ENCODE measurements around the gene MAP7. TPM values are rescaled to one million over a fixed set of nuclear protein-coding genes. Genes with fewer than 3 reads are reported as not detected.

Gene MAP7
- total and polyA plus RNA-seq, 2 donors (not counting 3 experiments of a cell fraction or from before 2014, with no cell fraction given) = 0.07 to 0.42 TPM

- Histone ChIP-seq H4K20me1 (replicated peaks; ENCODE audit: control insufficient read depth, extremely low read depth, insufficient read depth, low read length) (no peaks in the 10 kb centered on the region), H3K27ac (ENCODE audit: insufficient read depth, low read depth, low read length) (no peak overlapping the region), H3K4me1 (ENCODE audit: control insufficient read depth, extremely low read depth, insufficient read depth, low read length) (no peaks in the 10 kb centered on the region), H3K9ac (replicated peaks; ENCODE audit: extremely low read depth, insufficient read depth, low read length) (no peak overlapping the region), H3K9me3 (replicated peaks; ENCODE audit: control insufficient read depth, insufficient read depth, low read length) (no peaks in the 10 kb centered on the region), H3K36me3 (ENCODE audit: control insufficient read depth in 2 of 2, extremely low read depth in 1 of 2, insufficient read depth in 2 of 2, low read length in 2 of 2) (no peaks in the 10 kb centered on the region), H3K4me2 (ENCODE audit: insufficient read depth, low read length) (no peak overlapping the region), H3K9me1 (replicated peaks; ENCODE audit: control insufficient read depth, extremely low read depth, insufficient read depth, low read length) (no peaks in the 10 kb centered on the region), H3K27me3 (ENCODE audit: control insufficient read depth in 2 of 2, insufficient read depth in 2 of 2, low read length in 2 of 2) (peaks cover 7 to 10% of the 10 kb centered on the region in 2 experiments), H3K79me2 (ENCODE audit: control insufficient read depth, insufficient read depth, low read length) (no peaks in the 10 kb centered on the region), H3K4me3 (replicated peaks in 1 of 3; ENCODE audit: insufficient read depth in 1 of 3, low read depth in 1 of 3, low read length in 3 of 3) (no peak overlapping the region), H2AFZ (ENCODE audit: low read depth, low read length) (no peak overlapping the region)
- FAIRE-seq (no peak), DNase-seq (ENCODE audit: low read depth, low spot score) (no peak)
- dilution Hi-C loops (cut with MboI; ENCODE audit: extremely low pct_ligation_motif_present, low sequenced_read_pairs) (no loop called here), intact Hi-C loops (cut with micrococcal nuclease) (no loop called here)
- ChIA-PET POLR2A (interaction anchor here (0.7 kb wide), 1 partner anchor 9 kb away, joined by 3 read pairs; no protein-coding TSS in a partner anchor), CTCF (no interaction called here)
- BruUV-seq (replicated peaks) = no TSS peak
- TF ChIP-seq JUN (IDR thresholded peaks at IDR 0.05; ENCODE audit: borderline replicate concordance, insufficient read depth, insufficient read length, low read depth) (no peak), POLR2A (IDR thresholded peaks at IDR 0.05; ENCODE audit: low read depth, low read length) (no peak)
- TF ChIP-seq, protein P1, sequence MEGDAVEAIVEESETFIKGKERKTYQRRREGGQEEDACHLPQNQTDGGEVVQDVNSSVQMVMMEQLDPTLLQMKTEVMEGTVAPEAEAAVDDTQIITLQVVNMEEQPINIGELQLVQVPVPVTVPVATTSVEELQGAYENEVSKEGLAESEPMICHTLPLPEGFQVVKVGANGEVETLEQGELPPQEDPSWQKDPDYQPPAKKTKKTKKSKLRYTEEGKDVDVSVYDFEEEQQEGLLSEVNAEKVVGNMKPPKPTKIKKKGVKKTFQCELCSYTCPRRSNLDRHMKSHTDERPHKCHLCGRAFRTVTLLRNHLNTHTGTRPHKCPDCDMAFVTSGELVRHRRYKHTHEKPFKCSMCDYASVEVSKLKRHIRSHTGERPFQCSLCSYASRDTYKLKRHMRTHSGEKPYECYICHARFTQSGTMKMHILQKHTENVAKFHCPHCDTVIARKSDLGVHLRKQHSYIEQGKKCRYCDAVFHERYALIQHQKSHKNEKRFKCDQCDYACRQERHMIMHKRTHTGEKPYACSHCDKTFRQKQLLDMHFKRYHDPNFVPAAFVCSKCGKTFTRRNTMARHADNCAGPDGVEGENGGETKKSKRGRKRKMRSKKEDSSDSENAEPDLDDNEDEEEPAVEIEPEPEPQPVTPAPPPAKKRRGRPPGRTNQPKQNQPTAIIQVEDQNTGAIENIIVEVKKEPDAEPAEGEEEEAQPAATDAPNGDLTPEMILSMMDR (IDR thresholded peaks at IDR 0.05; ENCODE audit: extremely low read depth in 1 of 2, insufficient read depth in 1 of 2, low read depth in 1 of 2, low read length in 2 of 2) = no peak
Measured at GRCh38 chr6:136517582-136517981, 32.6 kb downstream of the MAP7 start.

- no TSS peak for BruUV-seq (replicated peaks)
- peaks cover 7 to 10% of the 10 kb centered on the region in 2 experiments for H3K27me3 ChIP-seq (ENCODE audit: control insufficient read depth in 2 of 2, insufficient read depth in 2 of 2, low read length in 2 of 2)
- no peak overlapping the region for H3K27ac ChIP-seq (ENCODE audit: insufficient read depth, low read depth, low read length)
- H3K9ac ChIP-seq (replicated peaks; ENCODE audit: extremely low read depth, insufficient read depth, low read length) = no peak overlapping the region
- H3K4me1 ChIP-seq (ENCODE audit: control insufficient read depth, extremely low read depth, insufficient read depth, low read length) = no peaks in the 10 kb centered on the region
- no peaks in the 10 kb centered on the region for H3K9me3 ChIP-seq (replicated peaks; ENCODE audit: control insufficient read depth, insufficient read depth, low read length)
- no peak overlapping the region for H3K4me3 ChIP-seq (replicated peaks in 1 of 3; ENCODE audit: insufficient read depth in 1 of 3, low read depth in 1 of 3, low read length in 3 of 3)
- dilution Hi-C loops (cut with MboI; ENCODE audit: extremely low pct_ligation_motif_present, low sequenced_read_pairs) (no loop called here), intact Hi-C loops (cut with micrococcal nuclease) (no loop called here)
- no peak overlapping the region for H3K4me2 ChIP-seq (ENCODE audit: insufficient read depth, low read length)
- POLR2A ChIA-PET = interaction anchor here (0.7 kb wide), 1 partner anchor 9 kb away, joined by 3 read pairs; no protein-coding TSS in a partner anchor
- no peak for DNase-seq (ENCODE audit: low read depth, low spot score)
- no peak overlapping the region for H2AFZ ChIP-seq (ENCODE audit: low read depth, low read length)
- no peaks in the 10 kb centered on the region for H4K20me1 ChIP-seq (replicated peaks; ENCODE audit: control insufficient read depth, extremely low read depth, insufficient read depth, low read length)
- CTCF ChIA-PET = no interaction called here
- no peak for FAIRE-seq
- H3K36me3 ChIP-seq (ENCODE audit: control insufficient read depth in 2 of 2, extremely low read depth in 1 of 2, insufficient read depth in 2 of 2, low read length in 2 of 2) = no peaks in the 10 kb centered on the region
- H3K79me2 ChIP-seq (ENCODE audit: control insufficient read depth, insufficient read depth, low read length) = no peaks in the 10 kb centered on the region
- no peaks in the 10 kb centered on the region for H3K9me1 ChIP-seq (replicated peaks; ENCODE audit: control insufficient read depth, extremely low read depth, insufficient read depth, low read length)
- no peak for TF ChIP-seq POLR2A (IDR thresholded peaks at IDR 0.05; ENCODE audit: low read depth, low read length)
- TF ChIP-seq, protein P1 (IDR thresholded peaks at IDR 0.05; ENCODE audit: extremely low read depth in 1 of 2, insufficient read depth in 1 of 2, low read depth in 1 of 2, low read length in 2 of 2) = no peak
- TF ChIP-seq EZH2 (IDR thresholded peaks at IDR 0.05; ENCODE audit: borderline replicate concordance, low read depth, low read length, severe bottlenecking) = no peak
- no peak for TF ChIP-seq POLR2AphosphoS5 (IDR thresholded peaks at IDR 0.05; ENCODE audit: insufficient read depth, low read depth, low read length)
- TF ChIP-seq MYC (IDR thresholded peaks at IDR 0.05; ENCODE audit: low read depth, low read length) = no peak
- no peak for TF ChIP-seq FOS (IDR thresholded peaks at IDR 0.05; ENCODE audit: borderline replicate concordance, insufficient read depth, low read length)
- TF ChIP-seq GATA2 (IDR thresholded peaks at IDR 0.05; ENCODE audit: insufficient read depth, insufficient read length, low read depth, low read length) = no peak
- no peak for TF ChIP-seq JUN (IDR thresholded peaks at IDR 0.05; ENCODE audit: borderline replicate concordance, insufficient read depth, insufficient read length, low read depth)
- no peak for TF ChIP-seq MAX (IDR thresholded peaks at IDR 0.05; ENCODE audit: insufficient read depth, insufficient read length)
Measured at GRCh38 chr6:136517002-136517401, 33.2 kb downstream of the MAP7 start.
